ENCODE results near the gene TBL3. TPM values are rescaled to one million over a fixed set of nuclear protein-coding genes. Genes with fewer than 3 reads are reported as not detected.

The TBL3 gene
- total and polyA plus RNA-seq, 2 experiments from 2014 or later, result 67.3 to 94.7 TPM

- Histone ChIP-seq H3K4me3 (no peak overlapping the region), H3K36me3 (peaks cover 39% of the 10 kb centered on the region), H3K27ac (no peak overlapping the region), H3K9me3 (ENCODE audit: low read depth) (no peaks in the 10 kb centered on the region), H3K4me1 (ENCODE audit: low read depth) (peaks cover 11% of the 10 kb centered on the region), H3K27me3 (no peaks in the 10 kb centered on the region)
- no peak for DNase-seq (ENCODE audit: low read depth in 1 of 2, low spot score in 1 of 2)
- no peak for TF ChIP-seq CTCF (IDR thresholded peaks at IDR 0.05; ENCODE audit: low read depth, low read length)
These were observed 30.8 kb downstream of the TBL3 start for GRCh38 chr16:2002406-2003230.

GRCh38 chr16:2003231-2003826, 31.5 kb downstream of the TBL3 start:
- no peak overlapping the region for H3K27ac ChIP-seq

GRCh38 chr16:2003827-2004641, 32.2 kb downstream of the TBL3 start:
- Histone ChIP-seq H3K9me3 (ENCODE audit: low read depth) (no peaks in the 10 kb centered on the region), H3K4me3 (no peak overlapping the region), H3K27ac (peak overlapping the region; percentile 10), H3K27me3 (no peaks in the 10 kb centered on the region), H3K36me3 (peaks cover 31% of the 10 kb centered on the region), H3K4me1 (ENCODE audit: low read depth) (peaks cover 18% of the 10 kb centered on the region)
- peak; percentile 88 to 97 for DNase-seq (ENCODE audit: low read depth in 1 of 2, low spot score in 1 of 2)
- peak; percentile 98 for TF ChIP-seq CTCF (IDR thresholded peaks at IDR 0.05; ENCODE audit: low read depth, low read length)

More at GRCh38 chr16:2003231-2003826, 31.5 kb downstream of the TBL3 start:
- DNase-seq (ENCODE audit: low read depth in 1 of 2, low spot score in 1 of 2), result no peak
- no peak overlapping the region for H3K4me3 ChIP-seq
- H3K9me3 ChIP-seq (ENCODE audit: low read depth), result no peaks in the 10 kb centered on the region
- H3K27me3 ChIP-seq, result no peaks in the 10 kb centered on the region
- peaks cover 32% of the 10 kb centered on the region for H3K36me3 ChIP-seq
- peaks cover 14% of the 10 kb centered on the region for H3K4me1 ChIP-seq (ENCODE audit: low read depth)
- TF ChIP-seq CTCF (IDR thresholded peaks at IDR 0.05; ENCODE audit: low read depth, low read length), result no peak

- peaks cover 18% of the 10 kb centered on the region for H3K4me1 ChIP-seq (ENCODE audit: low read depth)
- TF ChIP-seq CTCF (IDR thresholded peaks at IDR 0.05; ENCODE audit: low read depth, low read length), result no peak
- DNase-seq (ENCODE audit: low read depth in 1 of 2, low spot score in 1 of 2), result no peak
- no peaks in the 10 kb centered on the region for H3K27me3 ChIP-seq
- H3K4me3 ChIP-seq, result no peak overlapping the region
- H3K9me3 ChIP-seq (ENCODE audit: low read depth), result no peaks in the 10 kb centered on the region
- peaks cover 23% of the 10 kb centered on the region for H3K36me3 ChIP-seq
- peak overlapping the region; percentile 10 for H3K27ac ChIP-seq
These were observed 33.1 kb downstream of the TBL3 start for GRCh38 chr16:2004795-2005517.

GRCh38 chr16:2005646-2006045, 33.8 kb downstream of the TBL3 start:
- DNase-seq (ENCODE audit: low read depth in 1 of 2, low spot score in 1 of 2), result no peak
- peaks cover 23% of the 10 kb centered on the region for H3K4me1 ChIP-seq (ENCODE audit: low read depth)
- H3K36me3 ChIP-seq, result peaks cover 19% of the 10 kb centered on the region
- no peak for TF ChIP-seq CTCF (IDR thresholded peaks at IDR 0.05; ENCODE audit: low read depth, low read length)
- H3K27me3 ChIP-seq, result no peaks in the 10 kb centered on the region
- H3K27ac ChIP-seq, result no peak overlapping the region
- no peaks in the 10 kb centered on the region for H3K9me3 ChIP-seq (ENCODE audit: low read depth)
- no peak overlapping the region for H3K4me3 ChIP-seq

Measured in cardiac muscle cell (in vitro differentiated cells and primary cell).